HepG2 (cell line): ENCODE measurements around the gene GRAMD4. TPM values are rescaled to one million over a fixed set of nuclear protein-coding genes. Genes with fewer than 3 reads are reported as not detected.

ENCODE experiments used
- ATAC-seq: fragments of 200-7000 bp; cut with Tn5 transposase; 3 replicates; pipeline ENCODE4 v1.9.1; 2020; ENCODE audit warnings: mild to moderate bottlenecking, moderate library complexity
- BruUV-seq: library from RNA; stranded (reverse); fragments of 400-500 nt; replicated peaks from 2 replicates; lab custom pipeline; 2021; lab: Mats Ljungman, UMichigan
- CTCF ChIA-PET: fragments of 300-600 bp; formaldehyde crosslinking; extraction: SDS; loops from one replicate; lab custom pipeline; 2021; ENCODE audit warnings: low total read pairs, inconsistent platforms, low intra/inter-chr PET ratio; lab: Yijun Ruan, JAX
- POLR2A ChIA-PET: fragments of 350-600 bp; sonication (Branson Sonifier 250); formaldehyde crosslinking; loops from one replicate; lab custom pipeline; 2020; ENCODE audit warnings: antibody characterized with exemption, inconsistent platforms; lab: Yijun Ruan, JAX
- DNase-seq: peaks from one replicate; pipeline ENCODE4 v3.0.0-alpha.2; 2015; ENCODE audit warnings: low spot score
- FAIRE-seq: peaks from 3 replicates; lab custom pipeline; 2011; peaks lifted over from hg19 to GRCh38; lab: Jason Lieb, UNC
- H2AFZ ChIP-seq: one replicate; pipeline ENCODE4 v1.6.1; 2011; ENCODE audit warnings: low read length, inconsistent platforms
- H3K27ac ChIP-seq: fragments of 300-600 bp; 3 replicates; pipeline ENCODE4 v1.8.0; 2011; ENCODE audit warnings: mixed run types, mild to moderate bottlenecking, mixed read lengths, low read length, inconsistent platforms; ENCODE audit not compliant: insufficient read depth; ENCODE audit errors: extremely low read length
- H3K27me3 ChIP-seq, 2 experiments: fragments of 200-600 bp in 1 of 2; 2 replicates in 1 of 2; 3 replicates in 1 of 2; pipeline versions ENCODE4 v1.6.0 to v1.8.0; 2011; ENCODE audit warnings: low read length in 2 of 2, mild to moderate bottlenecking in 2 of 2, moderate library complexity in 2 of 2, inconsistent platforms in 1 of 2; ENCODE audit not compliant: insufficient read depth in 2 of 2, control insufficient read depth in 1 of 2
- H3K36me3 ChIP-seq, 2 experiments: fragments of 200-600 bp in 1 of 2; replicated peaks in 1 of 2; 2 replicates in 1 of 2; 3 replicates in 1 of 2; pipeline versions ENCODE4 v1.5.1 to v1.8.0; 2011; ENCODE audit warnings: low read length in 2 of 2, inconsistent platforms in 1 of 2; ENCODE audit not compliant: insufficient read depth in 2 of 2, control insufficient read depth in 1 of 2
- H3K4me1 ChIP-seq: 2 replicates; pipeline ENCODE4 v1.5.1; 2012; ENCODE audit warnings: low read length, inconsistent platforms; ENCODE audit not compliant: insufficient read depth
- H3K4me2 ChIP-seq: 2 replicates; pipeline ENCODE4 v1.6.0; 2011; ENCODE audit warnings: low read depth, low read length, inconsistent platforms
- H3K4me3 ChIP-seq, 3 experiments: fragments of 200-600 bp in 1 of 3; sonication (generic), shearing (Covaris generic) in 1 of 3; replicated peaks in 1 of 3; 2 replicates each; pipeline ENCODE4 v1.5.1; 2011 to 2016; ENCODE audit warnings: low read length in 3 of 3, inconsistent platforms in 2 of 3, low read depth in 2 of 3, mild to moderate bottlenecking in 2 of 3, control low read depth in 1 of 3, mixed read lengths in 1 of 3; ENCODE audit not compliant: insufficient read depth in 1 of 3
- H3K79me2 ChIP-seq: one replicate; pipeline ENCODE4 v1.6.1; 2011; ENCODE audit warnings: low read length, inconsistent platforms; ENCODE audit not compliant: insufficient read depth
- H3K9ac ChIP-seq: 2 replicates; pipeline ENCODE4 v1.6.0; 2011; ENCODE audit warnings: mild to moderate bottlenecking, low read depth, low read length, inconsistent platforms; ENCODE audit not compliant: insufficient read depth
- H3K9me3 ChIP-seq: 2 replicates; pipeline ENCODE4 v1.5.1; 2012; ENCODE audit warnings: mild to moderate bottlenecking, low read length
- H4K20me1 ChIP-seq: 2 replicates; pipeline ENCODE4 v1.6.0; 2011; ENCODE audit warnings: inconsistent platforms, mild to moderate bottlenecking, low read length, moderate library complexity; ENCODE audit not compliant: insufficient read depth
- AGO2 ChIP-seq: fragments of 200-400 bp; formaldehyde crosslinking; optimal IDR thresholded peaks from 2 replicates; pipeline ENCODE3; 2017; ENCODE audit warnings: mild to moderate bottlenecking, low read depth, low read length, moderate library complexity
- ELF4 ChIP-seq: sonication (generic); formaldehyde crosslinking; IDR thresholded peaks from 2 replicates; pipeline ENCODE4 v1.5.0; 2020; ENCODE audit warnings: missing genetic modification reagents, mild to moderate bottlenecking, moderate library complexity, borderline replicate concordance
- ESRRA ChIP-seq: sonication (generic); formaldehyde crosslinking; IDR thresholded peaks from 2 replicates; pipeline ENCODE4 v1.5.1; 2020; ENCODE audit warnings: mild to moderate bottlenecking, low read depth, missing genetic modification reagents
- PRMT3 ChIP-seq: sonication (generic); formaldehyde crosslinking; IDR thresholded peaks from 2 replicates; pipeline ENCODE4 v1.8.1; 2022; ENCODE audit warnings: low read depth, mild to moderate bottlenecking, moderate library complexity, missing genetic modification reagents, borderline replicate concordance
- RERE ChIP-seq: IDR thresholded peaks from 2 replicates; pipeline ENCODE4 v1.6.1; 2016; ENCODE audit warnings: low read depth, missing genetic modification reagents, missing compliant biosample characterization
- RFX3 ChIP-seq: IDR thresholded peaks from 2 replicates; pipeline ENCODE4 v1.6.1; 2016; ENCODE audit warnings: missing biosample characterization, missing genetic modification reagents
- ZBTB4 ChIP-seq: sonication (generic); formaldehyde crosslinking; IDR thresholded peaks from 2 replicates; pipeline ENCODE4 v1.4.0; 2020; ENCODE audit warnings: missing genetic modification reagents, mild to moderate bottlenecking, borderline replicate concordance
- ZNF121 ChIP-seq: sonication (generic); formaldehyde crosslinking; IDR thresholded peaks from 2 replicates; pipeline ENCODE4 v1.5.0; 2020; ENCODE audit warnings: mild to moderate bottlenecking, missing genetic modification reagents
- ZNF224 ChIP-seq: sonication (generic); formaldehyde crosslinking; IDR thresholded peaks from 2 replicates; pipeline ENCODE4 v1.5.0; 2020; ENCODE audit warnings: mild to moderate bottlenecking, missing genetic modification reagents
- ZNF772 ChIP-seq: sonication (generic); formaldehyde crosslinking; IDR thresholded peaks from 2 replicates; pipeline ENCODE4 v1.5.0; 2020; ENCODE audit warnings: mild to moderate bottlenecking, missing genetic modification reagents
- WGBS: methylation state at CpG from one replicate; pipeline ENCODE4 v1.1.6; 2017; ENCODE audit warnings: low lambda C conversion rate; 5-methylcytosine and 5-hydroxymethylcytosine counted together
- in situ Hi-C: cut with HindIII; loops from 2 replicates; pipeline ENCODE4 v1.10.0; 2017; ENCODE audit warnings: low pct_unique_long_range_greater_than_20kb; ENCODE audit not compliant: extremely low pct_ligation_motif_present
- intact Hi-C: fragments of 100-400 bp; cut with micrococcal nuclease; formaldehyde crosslinking; loops from one replicate; pipeline ENCODE4 v1.10.0; 2022; ENCODE audit not compliant: unreplicated experiment
- polyA plus RNA-seq, 8 experiments: library from polyadenylated mRNA; depleted of rRNA in 3 of 8; stranded (reverse) in 7 of 8; unstranded in 1 of 8; fragments of >200 nt; fragmentation: Illumina TruSeq in 4 of 8; extraction: Trizol in 4 of 8; gene quantifications; 2 replicates each; pipeline versions ENCODE4 v1.2.1 to v1.2.3, GENCODE V29; 2011 to 2016; ENCODE audit warnings: low read depth in 4 of 8, missing spikeins in 1 of 8, mixed read lengths in 1 of 8; ENCODE audit not compliant: insufficient read depth in 1 of 8
- total RNA-seq, 5 experiments: library from RNA; depleted of rRNA; stranded (reverse); fragments of >200 nt; fragmentation: Illumina TruSeq; extraction: Trizol; gene quantifications; 2 replicates each; pipeline ENCODE4 v1.2.3, GENCODE V29; 2016; ENCODE audit warnings: low read depth in 1 of 5

Gene GRAMD4
- total and polyA plus RNA-seq, 2 of the 13 experiments (the other 11 are each of a cell fraction or from before 2014, with no cell fraction given): 15.2 to 15.7 TPM

GRCh38 chr22:46672731-46673130, 52.5 kb downstream of the GRAMD4 start:
- no peak for DNase-seq
- no peak for TF ChIP-seq ELF4 (CRISPR knock-in tag)
- no peak for TF ChIP-seq ZNF772 (CRISPR knock-in tag)
- no peak for TF ChIP-seq RFX3 (CRISPR knock-in tag)
- TF ChIP-seq PRMT3 (CRISPR knock-in tag): no peak
- no peak for TF ChIP-seq ZNF224 (CRISPR knock-in tag)
- no peak for TF ChIP-seq RERE
- TF ChIP-seq ZBTB4: no peak
- no peak for TF ChIP-seq ESRRA (CRISPR knock-in tag)
- TF ChIP-seq AGO2: no peak
- no peak for TF ChIP-seq ZNF121 (CRISPR knock-in tag)
- TF ChIP-seq, all 625 proteins: peak for 0
- H3K27me3 ChIP-seq: no peaks in the 10 kb centered on the region
- FAIRE-seq: no peak
- peaks cover 2% of the 10 kb centered on the region in 2 experiments; a peak in 3 of 5 replicates for H3K36me3 ChIP-seq
- no peak overlapping the region for H3K27ac ChIP-seq
- no TSS peak for BruUV-seq
- H3K4me2 ChIP-seq: no peak overlapping the region
- no peak overlapping the region for H2AFZ ChIP-seq
- no peaks in the 10 kb centered on the region for H3K4me1 ChIP-seq
- no peaks in the 10 kb centered on the region for H3K9me3 ChIP-seq
- no peak overlapping the region for H3K9ac ChIP-seq
- intact Hi-C loops: no loop called here
- CTCF ChIA-PET: no interaction called here
- no peaks in the 10 kb centered on the region for H4K20me1 ChIP-seq
- POLR2A ChIA-PET: no interaction called here
- H3K79me2 ChIP-seq: no peaks in the 10 kb centered on the region
- WGBS: 99% methylated on average over 17 of the region's 18 CpGs
- no peak overlapping the region for H3K4me3 ChIP-seq
- ATAC-seq: no peak
- in situ Hi-C loops: loop anchor here (25.0 kb wide), 1 partner anchor 110 kb away; no protein-coding TSS in a partner anchor
